Measurements from ENCODE around the gene COL4A2. TPM values are rescaled to one million over a fixed set of nuclear protein-coding genes. Genes with fewer than 3 reads are reported as not detected.

The COL4A2 gene
- total RNA-seq, 4 donors from 2014 or later: 43.0 to 72.7 (median 53.5) TPM

- no peak overlapping the region for H3K4me3 ChIP-seq
- H3K27me3 ChIP-seq: no peaks in the 10 kb centered on the region
- H3K27ac ChIP-seq: no peak overlapping the region
- H3K36me3 ChIP-seq: peaks cover 16% of the 10 kb centered on the region
- DNase-seq (ENCODE audit: low spot score in 2 of 2): no peak
- H3K9me3 ChIP-seq: no peaks in the 10 kb centered on the region
- 70% methylated on average over 14 of the region's 14 CpGs for WGBS
- no peak for TF ChIP-seq CTCF (IDR thresholded peaks at IDR 0.05)
- no peak for TF ChIP-seq POLR2A (IDR thresholded peaks at IDR 0.05)
- TF ChIP-seq EP300 (IDR thresholded peaks at IDR 0.05): no peak
- no peak for TF ChIP-seq POLR2AphosphoS5 (IDR thresholded peaks at IDR 0.05)
- H3K4me1 ChIP-seq: no peaks in the 10 kb centered on the region
Measured at GRCh38 chr13:110433014-110433413, 125.9 kb downstream of the COL4A2 start.

GRCh38 chr13:110434629-110435028 is 127.5 kb downstream of the COL4A2 start:
- Histone ChIP-seq H3K27me3 (no peaks in the 10 kb centered on the region), H3K4me3 (no peak overlapping the region), H3K4me1 (no peaks in the 10 kb centered on the region), H3K27ac (no peak overlapping the region), H3K9me3 (no peaks in the 10 kb centered on the region), H3K36me3 (peaks cover 23% of the 10 kb centered on the region)
- no peak for DNase-seq (ENCODE audit: low spot score in 2 of 2)
- WGBS: 82% methylated on average over 9 of the region's 9 CpGs
- TF ChIP-seq CTCF (IDR thresholded peaks at IDR 0.05) (no peak), EP300 (IDR thresholded peaks at IDR 0.05) (no peak), POLR2A (IDR thresholded peaks at IDR 0.05) (no peak), POLR2AphosphoS5 (IDR thresholded peaks at IDR 0.05) (no peak)

GRCh38 chr13:110435331-110435730 is 128.2 kb downstream of the COL4A2 start:
- Histone ChIP-seq H3K4me3 (no peak overlapping the region), H3K4me1 (no peaks in the 10 kb centered on the region), H3K27me3 (no peaks in the 10 kb centered on the region), H3K36me3 (peaks cover 23% of the 10 kb centered on the region), H3K9me3 (no peaks in the 10 kb centered on the region), H3K27ac (no peak overlapping the region)
- TF ChIP-seq POLR2AphosphoS5 (IDR thresholded peaks at IDR 0.05): no peak
- no peak for TF ChIP-seq CTCF (IDR thresholded peaks at IDR 0.05)
- no peak for TF ChIP-seq POLR2A (IDR thresholded peaks at IDR 0.05)
- TF ChIP-seq EP300 (IDR thresholded peaks at IDR 0.05): no peak
- 94% methylated on average over 5 of the region's 5 CpGs for WGBS
- no peak for DNase-seq (ENCODE audit: low spot score in 2 of 2)

DNA sequence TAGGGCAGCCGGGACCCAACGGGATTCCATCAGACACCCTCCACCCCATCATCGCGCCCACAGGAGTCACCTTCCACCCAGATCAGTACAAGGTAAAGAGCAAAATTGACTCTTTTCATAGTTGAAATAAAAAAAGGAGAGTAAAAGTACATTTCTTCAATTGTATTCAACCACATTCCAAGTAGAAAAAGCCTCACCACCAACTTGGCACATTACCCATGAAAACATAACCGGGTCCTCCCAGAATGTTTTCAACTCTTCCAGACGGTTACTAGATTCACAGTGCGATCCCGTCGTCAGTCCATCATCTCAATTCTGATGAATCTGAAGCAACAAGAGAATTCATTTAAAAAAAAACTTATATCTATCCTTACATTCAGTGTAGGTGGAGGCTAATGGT is 129.2 kb downstream of the COL4A2 start:
- Histone ChIP-seq H3K4me3 (no peak overlapping the region), H3K4me1 (no peaks in the 10 kb centered on the region), H3K9me3 (no peaks in the 10 kb centered on the region), H3K27ac (no peak overlapping the region), H3K27me3 (no peaks in the 10 kb centered on the region), H3K36me3 (peaks cover 23% of the 10 kb centered on the region)
- no peak for TF ChIP-seq CTCF (IDR thresholded peaks at IDR 0.05)
- TF ChIP-seq EP300 (IDR thresholded peaks at IDR 0.05): no peak
- TF ChIP-seq POLR2AphosphoS5 (IDR thresholded peaks at IDR 0.05): no peak
- no peak for TF ChIP-seq POLR2A (IDR thresholded peaks at IDR 0.05)
- DNase-seq (ENCODE audit: low spot score in 2 of 2): no peak
- WGBS: 85% methylated on average over 9 of the region's 9 CpGs

- Histone ChIP-seq H3K9me3 (no peaks in the 10 kb centered on the region), H3K27me3 (no peaks in the 10 kb centered on the region), H3K36me3 (peaks cover 23% of the 10 kb centered on the region), H3K27ac (no peak overlapping the region), H3K4me3 (no peak overlapping the region), H3K4me1 (no peaks in the 10 kb centered on the region)
- DNase-seq (ENCODE audit: low spot score in 2 of 2): no peak
- TF ChIP-seq EP300 (IDR thresholded peaks at IDR 0.05) (no peak), POLR2AphosphoS5 (IDR thresholded peaks at IDR 0.05) (no peak), POLR2A (IDR thresholded peaks at IDR 0.05) (no peak), CTCF (IDR thresholded peaks at IDR 0.05) (no peak)
- WGBS: 88% methylated on average over 16 of the region's 16 CpGs
Measured at GRCh38 chr13:110436786-110437370, 129.8 kb downstream of the COL4A2 start.

Data from suprapubic skin (tissue), 4 donors.